K562 (cell line): ENCODE measurements around the gene ZSWIM3. TPM values are rescaled to one million over a fixed set of nuclear protein-coding genes. Genes with fewer than 3 reads are reported as not detected.

Experiments
- ATAC-seq: fragments of 200-7000 bp; cut with Tn5 transposase; 3 replicates; pipeline ENCODE4 v1.9.1; 2020; ENCODE audit warnings: moderate library complexity
- BruUV-seq: library from RNA; stranded (reverse); fragments of 400-500 nt; replicated peaks from 2 replicates; lab custom pipeline; 2021; lab: Mats Ljungman, UMichigan
- CTCF ChIA-PET: fragments of 300-600 bp; formaldehyde crosslinking; extraction: SDS; loops from one replicate; lab custom pipeline; 2021; ENCODE audit warnings: low intra/inter-chr PET ratio; lab: Yijun Ruan, JAX
- POLR2A ChIA-PET: fragments of 300-600, 350-650 bp; sonication (Branson Sonifier 250); formaldehyde crosslinking; extraction: SDS; loops from one replicate; lab custom pipeline; 2021; ENCODE audit warnings: antibody characterized with exemption, inconsistent platforms; lab: Yijun Ruan, JAX
- DNase-seq, 4 experiments: peaks; one replicate each; pipeline versions ENCODE4 v3.0.0 to v3.0.0-alpha.2; 2011 to 2018; ENCODE audit warnings: low spot score in 3 of 4, mixed read lengths in 3 of 4; ENCODE audit errors: extremely low read depth in 1 of 4
- FAIRE-seq: peaks from 2 replicates; lab custom pipeline; 2011; peaks lifted over from hg19 to GRCh38; lab: Jason Lieb, UNC
- H2AFZ ChIP-seq: 2 replicates; pipeline ENCODE4 v1.6.0; 2011; ENCODE audit warnings: low read depth, low read length, control low read depth, inconsistent platforms
- H3K27ac ChIP-seq: fragments of 200-600 bp; 3 replicates; pipeline ENCODE4 v1.8.0; 2011; ENCODE audit warnings: low read depth, mild to moderate bottlenecking, control low read depth, inconsistent platforms, low read length, moderate library complexity, mixed read lengths; ENCODE audit errors: extremely low read depth
- H3K27me3 ChIP-seq, 2 experiments: fragments of 300-600 bp in 1 of 2; 2 replicates in 1 of 2; 3 replicates in 1 of 2; pipeline versions ENCODE4 v1.6.0 to v1.8.0; 2011; ENCODE audit warnings: inconsistent platforms in 2 of 2, low read length in 2 of 2, mild to moderate bottlenecking in 1 of 2, mixed read lengths in 1 of 2, moderate library complexity in 1 of 2; ENCODE audit not compliant: control insufficient read depth in 2 of 2, insufficient read depth in 2 of 2
- H3K36me3 ChIP-seq: fragments of 300-600 bp; 3 replicates; pipeline ENCODE4 v1.8.0; 2011; ENCODE audit warnings: mild to moderate bottlenecking, low read length, inconsistent platforms; ENCODE audit not compliant: control insufficient read depth, insufficient read depth
- H3K4me1 ChIP-seq, 2 experiments: fragments of 200-600 bp in 1 of 2; replicated peaks in 1 of 2; 2 replicates in 1 of 2; 3 replicates in 1 of 2; pipeline versions ENCODE4 v1.5.1 to v1.8.0; 2011; ENCODE audit warnings: inconsistent platforms in 2 of 2, low read length in 2 of 2, mild to moderate bottlenecking in 1 of 2, mixed read lengths in 1 of 2, moderate library complexity in 1 of 2; ENCODE audit not compliant: control insufficient read depth in 2 of 2, insufficient read depth in 2 of 2
- H3K4me2 ChIP-seq: 2 replicates; pipeline ENCODE4 v1.6.1; 2011; ENCODE audit warnings: low read length, control low read depth, inconsistent platforms, mixed read lengths; ENCODE audit not compliant: insufficient read depth
- H3K4me3 ChIP-seq: fragments of 200-600 bp; sonication (generic), shearing (Covaris generic); 2 replicates; pipeline ENCODE4 v1.5.1; 2016; ENCODE audit warnings: control low read depth, inconsistent platforms
- H3K79me2 ChIP-seq: fragments of 200-600 bp; 3 replicates; pipeline ENCODE4 v1.8.0; 2011; ENCODE audit warnings: low read length, inconsistent platforms; ENCODE audit not compliant: control insufficient read depth, insufficient read depth
- H3K9ac ChIP-seq, 2 experiments: 2 replicates each; pipeline versions ENCODE4 v1.6.0 to v1.6.1; 2011; ENCODE audit warnings: low read depth in 2 of 2, low read length in 2 of 2, control low read depth in 1 of 2, inconsistent platforms in 1 of 2, mild to moderate bottlenecking in 1 of 2, mixed read lengths in 1 of 2; ENCODE audit not compliant: insufficient read depth in 1 of 2
- H3K9me1 ChIP-seq: one replicate; pipeline ENCODE4 v1.6.0; 2011; ENCODE audit warnings: inconsistent platforms, mild to moderate bottlenecking, low read length, moderate library complexity; ENCODE audit not compliant: control insufficient read depth, insufficient read depth
- H3K9me3 ChIP-seq: replicated peaks from 2 replicates; pipeline ENCODE4 v1.5.1; 2011; ENCODE audit warnings: low read depth, low read length, inconsistent platforms; ENCODE audit not compliant: control insufficient read depth, insufficient read depth
- H4K20me1 ChIP-seq: replicated peaks from 2 replicates; pipeline ENCODE4 v1.6.1; 2011; ENCODE audit warnings: low read length, inconsistent platforms, mixed read lengths; ENCODE audit not compliant: control insufficient read depth, insufficient read depth
- CBFB ChIP-seq: sonication (generic); formaldehyde crosslinking; IDR thresholded peaks from 2 replicates; pipeline ENCODE4 v1.4.0; 2020; ENCODE audit warnings: mild to moderate bottlenecking, missing genetic modification reagents
- CBX1 ChIP-seq: sonication (generic); IDR thresholded peaks from 2 replicates; pipeline ENCODE4 v1.6.1; 2016; ENCODE audit warnings: antibody characterized with exemption, low read depth, mild to moderate bottlenecking
- CHAMP1 ChIP-seq: fragments of 450-650 bp; IDR thresholded peaks from 2 replicates; pipeline ENCODE4 v1.6.1; 2016; ENCODE audit warnings: mild to moderate bottlenecking
- HDGF ChIP-seq: fragments of 450-650 bp; IDR thresholded peaks from 2 replicates; pipeline ENCODE4 v1.6.1; 2016
- HOXB6 ChIP-seq: fragments of 250-450 bp; sonication (Bioruptor Pico); IDR thresholded peaks from 2 replicates; pipeline ENCODE4 v1.5.1; 2022; ENCODE audit warnings: mild to moderate bottlenecking, borderline replicate concordance
- NFATC3 ChIP-seq: fragments of 450-650 bp; IDR thresholded peaks from 2 replicates; pipeline ENCODE4 v1.6.1; 2017; ENCODE audit warnings: mild to moderate bottlenecking
- OTX1 ChIP-seq: fragments of 450-650 bp; formaldehyde crosslinking; IDR thresholded peaks from 2 replicates; pipeline ENCODE4 v1.4.0; 2022; ENCODE audit warnings: mild to moderate bottlenecking
- PCBP1 ChIP-seq: fragments of 200-400 bp; formaldehyde crosslinking; IDR thresholded peaks from 2 replicates; pipeline ENCODE4 v1.6.1; 2018; ENCODE audit warnings: mild to moderate bottlenecking, low read depth, low read length; ENCODE audit not compliant: poor library complexity, severe bottlenecking
- ZBTB8A ChIP-seq: fragments of 450-650 bp; IDR thresholded peaks from 2 replicates; pipeline ENCODE4 v1.6.1; 2018; ENCODE audit warnings: mild to moderate bottlenecking, moderate library complexity; ENCODE audit not compliant: partially characterized antibody
- ZFP1 ChIP-seq: fragments of 450-650 bp; formaldehyde crosslinking; IDR thresholded peaks from 2 replicates; pipeline ENCODE4 v1.4.0; 2020; ENCODE audit warnings: mild to moderate bottlenecking, mixed read lengths
- ZNF24 ChIP-seq: fragments of 450-650 bp; IDR thresholded peaks from 2 replicates; pipeline ENCODE4 v1.6.1; 2016
- ZNF445 ChIP-seq: fragments of 250-450 bp; sonication (Bioruptor Pico); IDR thresholded peaks from 2 replicates; pipeline ENCODE4 v1.4.0; 2020; ENCODE audit warnings: low read depth, mild to moderate bottlenecking, moderate library complexity
- ZNF449 ChIP-seq: fragments of 250-450 bp; sonication (Bioruptor Pico); IDR thresholded peaks from 2 replicates; pipeline ENCODE4 v1.8.0; 2022; ENCODE audit warnings: moderate library complexity, mild to moderate bottlenecking, inconsistent platforms
- ZNF644 ChIP-seq: fragments of 200-800 bp; sonication (Bioruptor generic); IDR thresholded peaks from 2 replicates; pipeline ENCODE4 v1.6.1; 2016; ENCODE audit warnings: low read depth, missing genetic modification characterization, missing compliant biosample characterization
- WGBS: fragments of 100-300 bp; shearing (Covaris generic); methylation state at CpG from one replicate; pipeline ENCODE4 v1.1.6; 2016; ENCODE audit warnings: low coverage, mixed read lengths; ENCODE audit not compliant: insufficient coverage; ENCODE audit errors: missing lambda C conversion rate; 5-methylcytosine and 5-hydroxymethylcytosine counted together
- in situ Hi-C: fragments of 300-500 bp; cut with MboI; formaldehyde crosslinking; loops from 4 replicates; pipeline ENCODE4 v1.15.0; 2018; ENCODE audit warnings: inconsistent platforms, mixed read lengths
- intact Hi-C: fragments of 100-400 bp; cut with micrococcal nuclease; formaldehyde crosslinking; loops from 2 replicates; pipeline ENCODE4 v1.14.2; 2022
- polyA plus RNA-seq, 8 experiments: library from polyadenylated mRNA; depleted of rRNA in 4 of 8; stranded (reverse) in 5 of 8; unstranded in 3 of 8; fragments of >200 nt; fragmentation: Nextera tagmentation in 2 of 8; fragmentation: Illumina TruSeq in 1 of 8; extraction: Ambion mirVana in 2 of 8; extraction: Trizol in 1 of 8; gene quantifications; 2 replicates each; pipeline versions ENCODE4 v1.2.1 to v1.2.3, GENCODE V29; 2011 to 2014; ENCODE audit warnings: inconsistent platforms in 1 of 8, missing spikeins in 1 of 8
- total RNA-seq, 7 experiments: library from RNA; depleted of rRNA in 6 of 7; stranded (reverse); fragments of >200 nt in 6 of 7; fragmentation: Illumina TruSeq in 2 of 7; extraction: Trizol in 2 of 7; gene quantifications; 2 replicates each; pipeline versions ENCODE4 v1.2.1 to v1.2.3, GENCODE V29; 2011 to 2021; ENCODE audit warnings: low replicate concordance in 1 of 7
- TF ChIP-seq, protein P1 (sequence below), 3 experiments: IDR thresholded peaks in 2 of 3; conservative IDR thresholded peaks in 1 of 3; 2 replicates each; pipeline ENCODE4 v1.5.1; 2011 to 2012; ENCODE audit warnings: low read length in 3 of 3, mild to moderate bottlenecking in 3 of 3, control low read depth in 2 of 3, improper control_type of control experiment in 1 of 3, inconsistent platforms in 1 of 3, low read depth in 1 of 3, mixed read lengths in 1 of 3, moderate library complexity in 1 of 3; ENCODE audit not compliant: insufficient read depth in 2 of 3

Gene ZSWIM3
- total and polyA plus RNA-seq, 9 of the 15 experiments (the other 6 are each of a cell fraction or from before 2014, with no cell fraction given), result 1.7 to 4.3 (median 2.9) TPM

DNA sequence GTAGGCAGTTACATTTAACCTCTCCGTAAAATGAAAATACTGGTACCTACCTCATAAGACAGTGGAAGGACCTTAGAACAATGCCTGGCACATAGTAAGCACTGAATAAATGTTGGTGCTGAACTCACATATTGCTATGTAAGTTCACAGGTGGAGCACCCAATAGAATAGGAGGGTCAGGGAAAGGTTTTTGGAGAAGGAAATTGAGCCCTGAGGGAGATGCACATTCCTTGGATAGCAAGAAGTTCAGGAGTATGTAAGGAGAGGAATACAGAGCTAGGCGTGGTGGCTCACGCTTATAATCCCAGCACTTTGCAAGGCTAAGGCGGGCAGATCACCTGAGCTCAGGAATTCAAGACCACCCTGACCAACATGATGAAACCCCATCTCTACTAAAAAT is 37.9 kb upstream of the ZSWIM3 start:
- Histone ChIP-seq H3K79me2 (no peaks in the 10 kb centered on the region), H3K4me1 (peaks cover 0 to 31% of the 10 kb centered on the region in 2 experiments; a peak in 3 of 5 replicates), H3K9ac (no peak overlapping the region), H3K27ac (no peak overlapping the region), H3K4me2 (no peak overlapping the region), H4K20me1 (no peaks in the 10 kb centered on the region), H3K27me3 (peaks cover 0 to 4% of the 10 kb centered on the region in 2 experiments; a peak in 1 of 5 replicates), H3K36me3 (no peaks in the 10 kb centered on the region), H2AFZ (no peak overlapping the region), H3K9me1 (no peaks in the 10 kb centered on the region), H3K9me3 (no peaks in the 10 kb centered on the region), H3K4me3 (no peak overlapping the region)
- 65% methylated on average over 4 of the region's 4 CpGs for WGBS
- ChIA-PET CTCF (no interaction called here), POLR2A (interaction anchor here (0.8 kb wide), 1 partner anchor 19 kb away, joined by 3 read pairs; no protein-coding TSS in a partner anchor)
- TF ChIP-seq, protein P1, sequence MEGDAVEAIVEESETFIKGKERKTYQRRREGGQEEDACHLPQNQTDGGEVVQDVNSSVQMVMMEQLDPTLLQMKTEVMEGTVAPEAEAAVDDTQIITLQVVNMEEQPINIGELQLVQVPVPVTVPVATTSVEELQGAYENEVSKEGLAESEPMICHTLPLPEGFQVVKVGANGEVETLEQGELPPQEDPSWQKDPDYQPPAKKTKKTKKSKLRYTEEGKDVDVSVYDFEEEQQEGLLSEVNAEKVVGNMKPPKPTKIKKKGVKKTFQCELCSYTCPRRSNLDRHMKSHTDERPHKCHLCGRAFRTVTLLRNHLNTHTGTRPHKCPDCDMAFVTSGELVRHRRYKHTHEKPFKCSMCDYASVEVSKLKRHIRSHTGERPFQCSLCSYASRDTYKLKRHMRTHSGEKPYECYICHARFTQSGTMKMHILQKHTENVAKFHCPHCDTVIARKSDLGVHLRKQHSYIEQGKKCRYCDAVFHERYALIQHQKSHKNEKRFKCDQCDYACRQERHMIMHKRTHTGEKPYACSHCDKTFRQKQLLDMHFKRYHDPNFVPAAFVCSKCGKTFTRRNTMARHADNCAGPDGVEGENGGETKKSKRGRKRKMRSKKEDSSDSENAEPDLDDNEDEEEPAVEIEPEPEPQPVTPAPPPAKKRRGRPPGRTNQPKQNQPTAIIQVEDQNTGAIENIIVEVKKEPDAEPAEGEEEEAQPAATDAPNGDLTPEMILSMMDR (IDR thresholded peaks at IDR 0.05 in 2 of 3, conservative IDR thresholded peaks at IDR 0.05 in 1 of 3; ENCODE audit: insufficient read depth in 2 of 3, low read depth in 1 of 3, low read length in 3 of 3), result no peak
- TF ChIP-seq ZNF445 (CRISPR knock-in tag), result no peak
- no peak for TF ChIP-seq CBFB (CRISPR knock-in tag)
- no peak for TF ChIP-seq ZFP1 (CRISPR knock-in tag)
- no peak for TF ChIP-seq ZBTB8A
- no peak for TF ChIP-seq HOXB6
- TF ChIP-seq ZNF644, result no peak
- TF ChIP-seq NFATC3, result no peak
- TF ChIP-seq ZNF24, result no peak
- TF ChIP-seq ZNF449, result no peak
- TF ChIP-seq CHAMP1, result no peak
- TF ChIP-seq HDGF, result no peak
- TF ChIP-seq OTX1 (CRISPR knock-in tag), result no peak
- no peak for TF ChIP-seq CBX1
- TF ChIP-seq PCBP1, result no peak
- intact Hi-C loops (no loop called here), in situ Hi-C loops (no loop called here)
- no peak for FAIRE-seq
- ATAC-seq, result no peak
- no peak for DNase-seq
- BruUV-seq, result no TSS peak
